Measurements from ENCODE around the gene COTL1.

COTL1 gene

DNA sequence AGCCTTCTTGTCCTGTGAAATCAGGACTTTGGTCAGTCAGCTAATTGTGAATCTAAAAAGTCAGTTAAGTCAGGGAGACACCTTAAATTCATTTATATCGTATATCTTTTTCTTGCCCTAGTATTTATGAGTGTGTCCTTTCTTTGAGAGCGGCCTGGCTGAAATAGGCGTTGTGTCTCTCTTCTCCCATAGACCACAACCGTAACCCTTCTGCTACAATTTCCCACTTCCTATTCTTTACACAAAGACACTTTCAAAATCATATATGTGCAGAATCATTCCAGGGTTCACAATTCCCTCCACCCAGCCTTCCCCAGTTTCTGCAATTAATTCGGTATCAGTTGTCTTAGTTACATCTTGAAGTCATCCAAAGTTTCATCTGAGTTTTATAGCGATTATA is 14.0 kb upstream of the COTL1 start:
- Histone ChIP-seq H3K18ac (ENCODE audit: low read depth in 1 of 2, low read length in 2 of 2) (no peak overlapping the region), H4K8ac (ENCODE audit: low read length) (no peak overlapping the region), H2AFZ (ENCODE audit: low read depth, low read length) (no peak overlapping the region), H3K9me3 (ENCODE audit: control insufficient read depth, low read length) (no peaks in the 10 kb centered on the region), H2AK5ac (ENCODE audit: low read length, severe bottlenecking) (no peak overlapping the region), H3K4me1 (ENCODE audit: control insufficient read depth, insufficient read depth, low read depth, low read length) (peaks cover 5% of the 10 kb centered on the region), H3K14ac (ENCODE audit: low read length in 2 of 2) (no peak overlapping the region), H3K79me1 (replicated peaks; ENCODE audit: low read length, poor library complexity, severe bottlenecking) (no peaks in the 10 kb centered on the region), H3K23ac (ENCODE audit: low read length in 2 of 2) (no peak overlapping the region), H2BK15ac (ENCODE audit: low read depth, poor library complexity, severe bottlenecking) (no peak overlapping the region), H3K36me3 (ENCODE audit: control insufficient read depth in 1 of 2, insufficient read depth in 2 of 2, low read depth in 1 of 2, low read length in 2 of 2) (no peaks in the 10 kb centered on the region), H3K4me2 (ENCODE audit: low read length, poor library complexity, severe bottlenecking) (no peak overlapping the region), H3K27me3 (ENCODE audit: control insufficient read depth in 1 of 2, insufficient read depth in 1 of 2, low read length in 2 of 2) (no peaks in the 10 kb centered on the region), H3K4ac (ENCODE audit: low read depth in 1 of 2, low read length in 2 of 2) (no peak overlapping the region), H3K4me3 (ENCODE audit: insufficient read depth in 1 of 2, low read depth in 1 of 2, low read length in 2 of 2) (no peak overlapping the region), H2BK5ac (ENCODE audit: low read depth, low read length, poor library complexity, severe bottlenecking) (no peak overlapping the region), H2BK120ac (ENCODE audit: low read depth, low read length) (no peak overlapping the region), H3K27ac (ENCODE audit: low read length, poor library complexity, severe bottlenecking) (no peak overlapping the region), H3K9ac (ENCODE audit: low read length) (no peak overlapping the region), H4K91ac (ENCODE audit: low read length) (no peak overlapping the region), H2BK12ac (ENCODE audit: low read length in 2 of 2) (no peak overlapping the region)
- no peak for DNase-seq
- 95% methylated on average over 6 of the region's 6 CpGs for WGBS

DNA sequence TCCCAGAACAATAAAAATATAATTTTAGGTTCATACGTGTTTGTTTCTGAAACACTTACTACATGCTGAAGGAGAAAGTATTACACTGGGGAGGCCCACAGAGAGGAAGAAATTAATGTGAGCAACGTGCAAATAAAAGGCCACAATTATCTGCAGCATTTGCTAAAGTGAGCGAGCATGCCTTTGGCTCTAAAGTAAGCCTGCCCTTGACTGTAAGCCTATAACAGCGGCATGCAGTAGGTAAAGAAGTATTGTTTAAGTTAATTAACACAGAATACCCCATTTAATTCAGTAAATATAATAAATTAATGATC is 13.2 kb upstream of the COTL1 start:
- Histone ChIP-seq H2AFZ (ENCODE audit: low read depth, low read length) (no peak overlapping the region), H3K4me1 (ENCODE audit: control insufficient read depth, insufficient read depth, low read depth, low read length) (peaks cover 7% of the 10 kb centered on the region), H2AK5ac (ENCODE audit: low read length, severe bottlenecking) (no peak overlapping the region), H2BK5ac (ENCODE audit: low read depth, low read length, poor library complexity, severe bottlenecking) (no peak overlapping the region), H3K36me3 (ENCODE audit: control insufficient read depth in 1 of 2, insufficient read depth in 2 of 2, low read depth in 1 of 2, low read length in 2 of 2) (no peaks in the 10 kb centered on the region), H2BK120ac (ENCODE audit: low read depth, low read length) (no peak overlapping the region), H3K9me3 (ENCODE audit: control insufficient read depth, low read length) (no peaks in the 10 kb centered on the region), H2BK12ac (ENCODE audit: low read length in 2 of 2) (no peak overlapping the region), H3K4me2 (ENCODE audit: low read length, poor library complexity, severe bottlenecking) (no peak overlapping the region), H3K9ac (ENCODE audit: low read length) (no peak overlapping the region), H4K8ac (ENCODE audit: low read length) (no peak overlapping the region), H3K4ac (ENCODE audit: low read depth in 1 of 2, low read length in 2 of 2) (no peak overlapping the region), H3K79me1 (replicated peaks; ENCODE audit: low read length, poor library complexity, severe bottlenecking) (no peaks in the 10 kb centered on the region), H3K14ac (ENCODE audit: low read length in 2 of 2) (no peak overlapping the region), H4K91ac (ENCODE audit: low read length) (no peak overlapping the region), H3K27me3 (ENCODE audit: control insufficient read depth in 1 of 2, insufficient read depth in 1 of 2, low read length in 2 of 2) (no peaks in the 10 kb centered on the region), H3K27ac (ENCODE audit: low read length, poor library complexity, severe bottlenecking) (no peak overlapping the region), H3K4me3 (ENCODE audit: insufficient read depth in 1 of 2, low read depth in 1 of 2, low read length in 2 of 2) (no peak overlapping the region), H2BK15ac (ENCODE audit: low read depth, poor library complexity, severe bottlenecking) (no peak overlapping the region), H3K18ac (ENCODE audit: low read depth in 1 of 2, low read length in 2 of 2) (no peak overlapping the region), H3K23ac (ENCODE audit: low read length in 2 of 2) (no peak overlapping the region)
- DNase-seq = no peak
- 88% methylated on average over 3 of the region's 4 CpGs for WGBS

GRCh38 chr16:84630446-84631152 is 12.7 kb upstream of the COTL1 start:
- H3K27ac ChIP-seq (ENCODE audit: low read length, poor library complexity, severe bottlenecking) = no peak overlapping the region
- H4K91ac ChIP-seq (ENCODE audit: low read length) = no peak overlapping the region
- H2AFZ ChIP-seq (ENCODE audit: low read depth, low read length) = no peak overlapping the region
- WGBS = 94% methylated on average over 14 of the region's 16 CpGs
- no peaks in the 10 kb centered on the region for H3K36me3 ChIP-seq (ENCODE audit: control insufficient read depth in 1 of 2, insufficient read depth in 2 of 2, low read depth in 1 of 2, low read length in 2 of 2)
- no peak overlapping the region for H3K4me2 ChIP-seq (ENCODE audit: low read length, poor library complexity, severe bottlenecking)
- no peak overlapping the region for H3K4me3 ChIP-seq (ENCODE audit: insufficient read depth in 1 of 2, low read depth in 1 of 2, low read length in 2 of 2)
- H3K4ac ChIP-seq (ENCODE audit: low read depth in 1 of 2, low read length in 2 of 2) = no peak overlapping the region
- no peak overlapping the region for H3K18ac ChIP-seq (ENCODE audit: low read depth in 1 of 2, low read length in 2 of 2)
- H2AK5ac ChIP-seq (ENCODE audit: low read length, severe bottlenecking) = no peak overlapping the region
- H3K23ac ChIP-seq (ENCODE audit: low read length in 2 of 2) = no peak overlapping the region
- no peak overlapping the region for H3K9ac ChIP-seq (ENCODE audit: low read length)
- no peak overlapping the region for H3K14ac ChIP-seq (ENCODE audit: low read length in 2 of 2)
- H2BK12ac ChIP-seq (ENCODE audit: low read length in 2 of 2) = peak overlapping the region in 1 of 2 experiments; percentile 47
- no peak overlapping the region for H4K8ac ChIP-seq (ENCODE audit: low read length)
- DNase-seq = no peak
- no peaks in the 10 kb centered on the region for H3K9me3 ChIP-seq (ENCODE audit: control insufficient read depth, low read length)
- H3K79me1 ChIP-seq (replicated peaks; ENCODE audit: low read length, poor library complexity, severe bottlenecking) = no peaks in the 10 kb centered on the region
- H2BK120ac ChIP-seq (ENCODE audit: low read depth, low read length) = no peak overlapping the region
- no peaks in the 10 kb centered on the region for H3K27me3 ChIP-seq (ENCODE audit: control insufficient read depth in 1 of 2, insufficient read depth in 1 of 2, low read length in 2 of 2)
- H2BK5ac ChIP-seq (ENCODE audit: low read depth, low read length, poor library complexity, severe bottlenecking) = no peak overlapping the region
- no peak overlapping the region for H2BK15ac ChIP-seq (ENCODE audit: low read depth, poor library complexity, severe bottlenecking)
- peaks cover 7% of the 10 kb centered on the region for H3K4me1 ChIP-seq (ENCODE audit: control insufficient read depth, insufficient read depth, low read depth, low read length)

DNA sequence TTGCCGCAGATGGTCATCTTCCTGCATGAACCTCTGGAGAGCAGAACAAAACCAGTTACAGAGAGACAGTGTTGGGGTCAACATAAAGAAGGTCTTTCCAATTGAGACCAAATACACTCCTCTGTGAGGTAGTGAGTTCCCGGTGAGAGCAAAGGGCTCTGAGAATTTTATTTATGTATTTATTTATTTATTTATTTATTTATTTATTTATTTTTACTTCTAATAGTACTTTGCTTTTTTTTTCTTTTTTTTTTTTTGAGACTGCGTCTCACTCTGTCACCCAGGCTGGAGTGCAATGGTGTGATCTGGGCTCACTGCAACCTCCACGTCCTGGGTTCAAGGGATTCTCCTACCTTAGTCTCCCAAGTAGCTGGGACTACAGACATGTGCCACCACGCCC is 12.1 kb upstream of the COTL1 start:
- H2AFZ ChIP-seq (ENCODE audit: low read depth, low read length) = no peak overlapping the region
- no peaks in the 10 kb centered on the region for H3K27me3 ChIP-seq (ENCODE audit: control insufficient read depth in 1 of 2, insufficient read depth in 1 of 2, low read length in 2 of 2)
- no peak overlapping the region for H2AK5ac ChIP-seq (ENCODE audit: low read length, severe bottlenecking)
- no peak overlapping the region for H3K18ac ChIP-seq (ENCODE audit: low read depth in 1 of 2, low read length in 2 of 2)
- no peak overlapping the region for H2BK15ac ChIP-seq (ENCODE audit: low read depth, poor library complexity, severe bottlenecking)
- H2BK12ac ChIP-seq (ENCODE audit: low read length in 2 of 2) = no peak overlapping the region
- no peak overlapping the region for H3K14ac ChIP-seq (ENCODE audit: low read length in 2 of 2)
- H3K4me2 ChIP-seq (ENCODE audit: low read length, poor library complexity, severe bottlenecking) = no peak overlapping the region
- no peaks in the 10 kb centered on the region for H3K36me3 ChIP-seq (ENCODE audit: control insufficient read depth in 1 of 2, insufficient read depth in 2 of 2, low read depth in 1 of 2, low read length in 2 of 2)
- no peak overlapping the region for H3K4ac ChIP-seq (ENCODE audit: low read depth in 1 of 2, low read length in 2 of 2)
- H3K4me1 ChIP-seq (ENCODE audit: control insufficient read depth, insufficient read depth, low read depth, low read length) = peaks cover 7% of the 10 kb centered on the region
- H2BK5ac ChIP-seq (ENCODE audit: low read depth, low read length, poor library complexity, severe bottlenecking) = no peak overlapping the region
- WGBS = 100% methylated on average over 4 of the region's 5 CpGs
- H3K9ac ChIP-seq (ENCODE audit: low read length) = no peak overlapping the region
- no peaks in the 10 kb centered on the region for H3K79me1 ChIP-seq (replicated peaks; ENCODE audit: low read length, poor library complexity, severe bottlenecking)
- H3K23ac ChIP-seq (ENCODE audit: low read length in 2 of 2) = no peak overlapping the region
- no peak overlapping the region for H2BK120ac ChIP-seq (ENCODE audit: low read depth, low read length)
- no peaks in the 10 kb centered on the region for H3K9me3 ChIP-seq (ENCODE audit: control insufficient read depth, low read length)
- H4K91ac ChIP-seq (ENCODE audit: low read length) = no peak overlapping the region
- no peak overlapping the region for H3K4me3 ChIP-seq (ENCODE audit: insufficient read depth in 1 of 2, low read depth in 1 of 2, low read length in 2 of 2)
- no peak overlapping the region for H3K27ac ChIP-seq (ENCODE audit: low read length, poor library complexity, severe bottlenecking)
- DNase-seq = no peak
- H4K8ac ChIP-seq (ENCODE audit: low read length) = no peak overlapping the region

Measured in mesenchymal stem cell (in vitro differentiated cells and primary cell).